Mesenchymal stem cell (in vitro differentiated cells and primary cell): ENCODE data around the gene HKDC1.

ENCODE experiments used
- DNase-seq: peaks from one replicate; pipeline ENCODE4 v3.0.0-alpha.2; 2013
- H2AFZ ChIP-seq: one replicate; pipeline ENCODE4 v1.6.1; 2013; ENCODE audit warnings: low read depth, mild to moderate bottlenecking, control low read depth, inconsistent platforms, low read length, moderate library complexity
- H2AK5ac ChIP-seq: 2 replicates; pipeline ENCODE4 v1.6.1; 2013; ENCODE audit warnings: low read length, moderate library complexity, mild to moderate bottlenecking, inconsistent platforms; ENCODE audit not compliant: severe bottlenecking
- H2BK120ac ChIP-seq: one replicate; pipeline ENCODE4 v1.6.1; 2013; ENCODE audit warnings: low read depth, mild to moderate bottlenecking, inconsistent platforms, low read length, moderate library complexity
- H2BK12ac ChIP-seq, 2 experiments: one replicate each; pipeline ENCODE4 v1.6.1; 2013; ENCODE audit warnings: inconsistent platforms in 2 of 2, low read length in 2 of 2, mild to moderate bottlenecking in 2 of 2, moderate library complexity in 2 of 2, control low read depth in 1 of 2
- H2BK15ac ChIP-seq: one replicate; pipeline ENCODE4 v1.6.1; 2013; ENCODE audit warnings: mild to moderate bottlenecking, low read depth, inconsistent platforms; ENCODE audit not compliant: poor library complexity, severe bottlenecking
- H2BK5ac ChIP-seq: 2 replicates; pipeline ENCODE4 v1.6.1; 2013; ENCODE audit warnings: low read depth, mild to moderate bottlenecking, low read length, control low read depth, inconsistent platforms; ENCODE audit not compliant: poor library complexity, severe bottlenecking
- H3K14ac ChIP-seq, 2 experiments: one replicate each; pipeline ENCODE4 v1.6.1; 2013; ENCODE audit warnings: inconsistent platforms in 2 of 2, low read length in 2 of 2, control low read depth in 1 of 2, mild to moderate bottlenecking in 1 of 2, moderate library complexity in 1 of 2
- H3K18ac ChIP-seq, 2 experiments: one replicate each; pipeline ENCODE4 v1.6.1; 2013; ENCODE audit warnings: inconsistent platforms in 2 of 2, low read length in 2 of 2, control low read depth in 1 of 2, low read depth in 1 of 2, mild to moderate bottlenecking in 1 of 2
- H3K23ac ChIP-seq, 2 experiments: one replicate each; pipeline ENCODE4 v1.6.1; 2013; ENCODE audit warnings: inconsistent platforms in 2 of 2, low read length in 2 of 2, mild to moderate bottlenecking in 2 of 2, moderate library complexity in 2 of 2, control low read depth in 1 of 2
- H3K27ac ChIP-seq: 2 replicates; pipeline ENCODE4 v1.5.1; 2013; ENCODE audit warnings: mild to moderate bottlenecking, moderate library complexity, low read length, control low read depth, inconsistent platforms; ENCODE audit not compliant: poor library complexity, severe bottlenecking
- H3K27me3 ChIP-seq, 2 experiments: 2 replicates each; pipeline versions ENCODE4 v1.6.1 to v1.7.0; 2013; ENCODE audit warnings: low read length in 2 of 2, mild to moderate bottlenecking in 2 of 2, moderate library complexity in 2 of 2, control low read depth in 1 of 2, inconsistent platforms in 1 of 2; ENCODE audit not compliant: control insufficient read depth in 1 of 2, insufficient read depth in 1 of 2
- H3K36me3 ChIP-seq, 2 experiments: 2 replicates each; pipeline versions ENCODE4 v1.6.1 to v1.7.0; 2013; ENCODE audit warnings: low read length in 2 of 2, control low read depth in 1 of 2, inconsistent platforms in 1 of 2, low read depth in 1 of 2, mild to moderate bottlenecking in 1 of 2; ENCODE audit not compliant: insufficient read depth in 2 of 2, control insufficient read depth in 1 of 2
- H3K4ac ChIP-seq, 2 experiments: one replicate each; pipeline ENCODE4 v1.6.1; 2013; ENCODE audit warnings: inconsistent platforms in 2 of 2, low read length in 2 of 2, mild to moderate bottlenecking in 2 of 2, moderate library complexity in 2 of 2, control low read depth in 1 of 2, low read depth in 1 of 2
- H3K4me1 ChIP-seq: 2 replicates; pipeline ENCODE4 v1.6.1; 2013; ENCODE audit warnings: low read depth, low read length, control low read depth; ENCODE audit not compliant: control insufficient read depth, insufficient read depth
- H3K4me2 ChIP-seq: 2 replicates; pipeline ENCODE4 v1.6.1; 2013; ENCODE audit warnings: low read length, mild to moderate bottlenecking, inconsistent platforms; ENCODE audit not compliant: poor library complexity, severe bottlenecking
- H3K4me3 ChIP-seq, 2 experiments: 2 replicates each; pipeline versions ENCODE4 v1.5.1 to v1.7.0; 2013; ENCODE audit warnings: low read length in 2 of 2, mild to moderate bottlenecking in 2 of 2, control low read depth in 1 of 2, low read depth in 1 of 2; ENCODE audit not compliant: insufficient read depth in 1 of 2
- H3K79me1 ChIP-seq: replicated peaks from 2 replicates; pipeline ENCODE4 v1.6.1; 2013; ENCODE audit warnings: mild to moderate bottlenecking, control low read depth, low read length, inconsistent platforms; ENCODE audit not compliant: poor library complexity, severe bottlenecking
- H3K9ac ChIP-seq: 2 replicates; pipeline ENCODE4 v1.7.0; 2013; ENCODE audit warnings: mild to moderate bottlenecking, low read length, moderate library complexity
- H3K9me3 ChIP-seq: 2 replicates; pipeline ENCODE4 v1.7.0; 2013; ENCODE audit warnings: mild to moderate bottlenecking, low read length; ENCODE audit not compliant: control insufficient read depth
- H4K8ac ChIP-seq: one replicate; pipeline ENCODE4 v1.6.1; 2013; ENCODE audit warnings: inconsistent platforms, mild to moderate bottlenecking, low read length, moderate library complexity
- H4K91ac ChIP-seq: one replicate; pipeline ENCODE4 v1.6.1; 2013; ENCODE audit warnings: mild to moderate bottlenecking, low read length, inconsistent platforms
- WGBS: methylation state at CpG from one replicate; pipeline ENCODE4 v1.1.7; 2013; ENCODE audit warnings: mixed read lengths; 5-methylcytosine and 5-hydroxymethylcytosine counted together

Gene HKDC1

GRCh38 chr10:69215405-69216171 is 4.5 kb upstream of the HKDC1 start:
- Histone ChIP-seq H3K18ac (no peak overlapping the region), H2BK12ac (no peak overlapping the region), H4K8ac (no peak overlapping the region), H2BK120ac (no peak overlapping the region), H3K23ac (no peak overlapping the region), H3K36me3 (no peaks in the 10 kb centered on the region), H2BK15ac (no peak overlapping the region), H2AFZ (no peak overlapping the region), H2AK5ac (no peak overlapping the region), H3K9ac (no peak overlapping the region), H3K4me3 (no peak overlapping the region), H3K27ac (peak overlapping the region; percentile 39), H3K4ac (no peak overlapping the region), H3K4me2 (no peak overlapping the region), H3K9me3 (no peaks in the 10 kb centered on the region), H4K91ac (no peak overlapping the region), H2BK5ac (no peak overlapping the region), H3K79me1 (no peaks in the 10 kb centered on the region), H3K4me1 (peaks cover 16% of the 10 kb centered on the region), H3K14ac (no peak overlapping the region), H3K27me3 (no peaks in the 10 kb centered on the region)
- 71% methylated on average over 9 of the region's 10 CpGs for WGBS
- DNase-seq = no peak

- H3K4me2 ChIP-seq = no peak overlapping the region
- H4K91ac ChIP-seq = peak overlapping the region; percentile 25
- DNase-seq = no peak
- peak overlapping the region in 1 of 2 experiments; percentile 71 for H2BK12ac ChIP-seq
- no peak overlapping the region for H3K4ac ChIP-seq
- H3K18ac ChIP-seq = no peak overlapping the region
- H2BK120ac ChIP-seq = no peak overlapping the region
- peak overlapping the region; percentile 85 for H3K27ac ChIP-seq
- peaks cover 23% of the 10 kb centered on the region for H3K4me1 ChIP-seq
- peak overlapping the region; percentile 98 for H2AK5ac ChIP-seq
- no peak overlapping the region for H3K14ac ChIP-seq
- no peak overlapping the region for H3K23ac ChIP-seq
- H3K9me3 ChIP-seq = no peaks in the 10 kb centered on the region
- no peak overlapping the region for H3K4me3 ChIP-seq
- no peaks in the 10 kb centered on the region for H3K36me3 ChIP-seq
- H4K8ac ChIP-seq = no peak overlapping the region
- H2BK5ac ChIP-seq = no peak overlapping the region
- H2AFZ ChIP-seq = no peak overlapping the region
- no peak overlapping the region for H2BK15ac ChIP-seq
- H3K27me3 ChIP-seq = no peaks in the 10 kb centered on the region
- H3K79me1 ChIP-seq = peaks cover 4% of the 10 kb centered on the region
- peak overlapping the region; percentile 48 for H3K9ac ChIP-seq
- WGBS = 82% methylated on average over 8 of the region's 11 CpGs
Measured at GRCh38 chr10:69216577-69217118, 3.5 kb upstream of the HKDC1 start.

- H3K4me3 ChIP-seq = no peak overlapping the region
- no peak overlapping the region for H2BK5ac ChIP-seq
- peaks cover 4% of the 10 kb centered on the region for H3K79me1 ChIP-seq
- H2AK5ac ChIP-seq = peak overlapping the region; percentile 98
- no peak overlapping the region for H2BK15ac ChIP-seq
- DNase-seq = peak; percentile 85
- no peak overlapping the region for H2AFZ ChIP-seq
- no peak overlapping the region for H3K14ac ChIP-seq
- peak overlapping the region; percentile 48 for H3K9ac ChIP-seq
- peaks cover 26% of the 10 kb centered on the region for H3K4me1 ChIP-seq
- H3K18ac ChIP-seq = no peak overlapping the region
- H4K8ac ChIP-seq = no peak overlapping the region
- no peaks in the 10 kb centered on the region for H3K9me3 ChIP-seq
- no peak overlapping the region for H2BK12ac ChIP-seq
- no peak overlapping the region for H2BK120ac ChIP-seq
- no peaks in the 10 kb centered on the region for H3K36me3 ChIP-seq
- no peaks in the 10 kb centered on the region for H3K27me3 ChIP-seq
- no peak overlapping the region for H4K91ac ChIP-seq
- 51% methylated on average over 3 of the region's 4 CpGs for WGBS
- no peak overlapping the region for H3K23ac ChIP-seq
- no peak overlapping the region for H3K4me2 ChIP-seq
- peak overlapping the region; percentile 85 for H3K27ac ChIP-seq
- H3K4ac ChIP-seq = no peak overlapping the region
Measured at GRCh38 chr10:69217119-69217754, 2.9 kb upstream of the HKDC1 start.

GRCh38 chr10:69218831-69219230 is 1.3 kb upstream of the HKDC1 start:
- 93% methylated on average over 4 of the region's 6 CpGs for WGBS
- Histone ChIP-seq H3K27ac (peak overlapping the region; percentile 56), H3K18ac (no peak overlapping the region), H2BK5ac (no peak overlapping the region), H4K91ac (no peak overlapping the region), H2BK12ac (no peak overlapping the region), H3K14ac (no peak overlapping the region), H3K4ac (no peak overlapping the region), H2BK15ac (no peak overlapping the region), H2BK120ac (no peak overlapping the region), H2AK5ac (peak overlapping the region; percentile 94), H3K4me2 (no peak overlapping the region), H4K8ac (no peak overlapping the region), H3K23ac (no peak overlapping the region), H3K4me3 (no peak overlapping the region), H3K27me3 (no peaks in the 10 kb centered on the region), H2AFZ (no peak overlapping the region), H3K79me1 (peaks cover 4% of the 10 kb centered on the region), H3K9me3 (no peaks in the 10 kb centered on the region), H3K36me3 (no peaks in the 10 kb centered on the region), H3K4me1 (peaks cover 31% of the 10 kb centered on the region), H3K9ac (no peak overlapping the region)
- DNase-seq = no peak
